Neuronal stem cell (in vitro differentiated cells): ENCODE data around the gene ADCY3.

ENCODE experiments used
- DNase-seq: peaks from one replicate; pipeline ENCODE4 v3.0.0-alpha.2; 2013; ENCODE audit warnings: low spot score
- H2AFZ ChIP-seq: one replicate; pipeline ENCODE4 v1.6.1; 2013; ENCODE audit warnings: mild to moderate bottlenecking, low read length, inconsistent platforms
- H2AK5ac ChIP-seq: 2 replicates; pipeline ENCODE4 v1.6.1; 2013; ENCODE audit warnings: low read depth, mild to moderate bottlenecking, inconsistent platforms, low read length, moderate library complexity, mixed read lengths
- H2BK120ac ChIP-seq: 2 replicates; pipeline ENCODE4 v1.6.1; 2013; ENCODE audit warnings: low read depth, mild to moderate bottlenecking, inconsistent platforms, low read length, moderate library complexity, mixed read lengths
- H2BK12ac ChIP-seq: one replicate; pipeline ENCODE4 v1.6.1; 2013; ENCODE audit warnings: low read length, inconsistent platforms
- H2BK15ac ChIP-seq: 2 replicates; pipeline ENCODE4 v1.6.1; 2013; ENCODE audit warnings: mild to moderate bottlenecking, low read length, inconsistent platforms, mixed read lengths
- H2BK5ac ChIP-seq: one replicate; pipeline ENCODE4 v1.6.1; 2013; ENCODE audit warnings: inconsistent platforms, mild to moderate bottlenecking, low read length, moderate library complexity
- H3K14ac ChIP-seq: one replicate; pipeline ENCODE4 v1.6.1; 2013; ENCODE audit warnings: low read length, inconsistent platforms
- H3K18ac ChIP-seq: 2 replicates; pipeline ENCODE4 v1.6.1; 2013; ENCODE audit warnings: low read length, inconsistent platforms
- H3K23ac ChIP-seq: 2 replicates; pipeline ENCODE4 v1.6.1; 2013; ENCODE audit warnings: low read depth, mild to moderate bottlenecking, mixed read lengths, low read length, inconsistent platforms; ENCODE audit not compliant: poor library complexity
- H3K27ac ChIP-seq: replicated peaks from 3 replicates; pipeline ENCODE4 v1.5.1; 2013; ENCODE audit warnings: low read length, inconsistent platforms
- H3K27me3 ChIP-seq, 3 experiments: 2 replicates each; pipeline ENCODE4 v1.6.1; 2013; ENCODE audit warnings: low read length in 3 of 3, mild to moderate bottlenecking in 2 of 3, inconsistent platforms in 1 of 3, low read depth in 1 of 3, mixed read lengths in 1 of 3, moderate library complexity in 1 of 3; ENCODE audit not compliant: control insufficient read depth in 3 of 3, insufficient read depth in 3 of 3
- H3K36me3 ChIP-seq, 2 donors: replicated peaks in 1 of 2; 2 replicates each; pipeline ENCODE4 v1.6.1; 2013; ENCODE audit warnings: low read length in 2 of 2; ENCODE audit not compliant: control insufficient read depth in 2 of 2, insufficient read depth in 2 of 2
- H3K4ac ChIP-seq: 2 replicates; pipeline ENCODE4 v1.6.1; 2013; ENCODE audit warnings: inconsistent platforms, mild to moderate bottlenecking, low read length, moderate library complexity
- H3K4me1 ChIP-seq, 2 donors: 1 replicate in 1 of 2; 2 replicates in 1 of 2; pipeline ENCODE4 v1.6.1; 2013; ENCODE audit warnings: low read length in 2 of 2, low read depth in 1 of 2; ENCODE audit not compliant: control insufficient read depth in 2 of 2, insufficient read depth in 1 of 2
- H3K4me2 ChIP-seq: one replicate; pipeline ENCODE4 v1.6.1; 2013; ENCODE audit warnings: mild to moderate bottlenecking, low read length, inconsistent platforms; ENCODE audit not compliant: insufficient read depth, poor library complexity, severe bottlenecking
- H3K4me3 ChIP-seq, 2 donors: 2 replicates each; pipeline ENCODE4 v1.5.1; 2013; ENCODE audit warnings: low read length in 2 of 2, mild to moderate bottlenecking in 2 of 2, inconsistent platforms in 1 of 2, moderate library complexity in 1 of 2
- H3K79me1 ChIP-seq: one replicate; pipeline ENCODE4 v1.6.1; 2013; ENCODE audit warnings: low read depth, mild to moderate bottlenecking, inconsistent platforms, low read length, moderate library complexity
- H3K9ac ChIP-seq: one replicate; pipeline ENCODE4 v1.6.1; 2013; ENCODE audit warnings: mild to moderate bottlenecking, low read depth, low read length, inconsistent platforms; ENCODE audit not compliant: poor library complexity
- H3K9me3 ChIP-seq, 2 donors: replicated peaks in 1 of 2; 2 replicates each; pipeline versions ENCODE3 to v1.6.1; 2013; ENCODE audit warnings: low read length in 2 of 2, mild to moderate bottlenecking in 2 of 2, inconsistent platforms in 1 of 2, low read depth in 1 of 2, mixed read lengths in 1 of 2, moderate library complexity in 1 of 2; ENCODE audit not compliant: control insufficient read depth in 2 of 2, insufficient read depth in 1 of 2
- H4K8ac ChIP-seq: one replicate; pipeline ENCODE4 v1.6.1; 2013; ENCODE audit warnings: low read depth, mild to moderate bottlenecking, inconsistent platforms, low read length, moderate library complexity
- H4K91ac ChIP-seq: one replicate; pipeline ENCODE4 v1.6.1; 2013; ENCODE audit warnings: low read length, low read depth, mild to moderate bottlenecking, inconsistent platforms; ENCODE audit not compliant: poor library complexity
- whole genome bisulfite sequencing, 2 donors: extraction: QIAGEN DNeasy Blood & Tissue Kit; methylation state at CpG; one replicate each; pipeline ENCODE4 v1.1.7; 2013; ENCODE audit warnings: missing lambda C conversion rate in 2 of 2, mixed read lengths in 1 of 2; ENCODE audit not compliant: insufficient read length in 2 of 2, insufficient replicate concordance in 1 of 2; ENCODE audit errors: extremely low coverage in 2 of 2; 5-methylcytosine and 5-hydroxymethylcytosine counted together

The ADCY3 gene

DNA sequence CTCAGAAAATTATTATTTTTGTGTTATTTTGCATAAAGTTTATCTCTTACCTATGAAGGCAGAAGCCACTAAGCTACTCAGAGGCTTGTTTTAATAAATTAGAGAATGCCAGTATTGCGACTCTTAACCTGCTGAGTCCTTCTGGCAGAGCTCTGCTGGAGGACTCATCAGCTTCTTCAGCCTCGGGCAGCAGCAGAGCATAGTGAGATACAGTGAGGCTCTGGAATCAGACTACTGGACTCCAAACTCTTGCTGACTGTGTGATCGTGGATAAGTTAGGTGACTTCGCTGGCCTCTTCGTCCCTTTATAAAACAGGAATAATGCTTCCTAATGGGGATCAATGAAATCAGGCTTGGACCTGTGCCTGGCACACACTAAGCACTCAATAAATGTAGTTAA is 128.6 kb downstream of the ADCY3 start:
- Histone ChIP-seq H2BK5ac (no peak overlapping the region), H3K4ac (no peak overlapping the region), H3K27me3 (no peaks in the 10 kb centered on the region), H3K9ac (no peak overlapping the region), H3K27ac (no peak overlapping the region), H2BK12ac (no peak overlapping the region), H2BK15ac (no peak overlapping the region), H3K4me3 (no peak overlapping the region), H2AK5ac (no peak overlapping the region), H3K14ac (no peak overlapping the region), H3K9me3 (peaks cover 0 to 5% of the 10 kb centered on the region in 2 donors), H4K91ac (no peak overlapping the region), H3K4me2 (no peak overlapping the region), H4K8ac (no peak overlapping the region), H2BK120ac (no peak overlapping the region), H3K4me1 (peaks cover 3 to 6% of the 10 kb centered on the region in 2 donors), H3K18ac (no peak overlapping the region), H3K36me3 (peaks cover 4 to 29% of the 10 kb centered on the region in 2 donors), H2AFZ (peak overlapping the region; percentile 4), H3K79me1 (no peaks in the 10 kb centered on the region), H3K23ac (no peak overlapping the region)
- WGBS, 2 donors = no CpG with 5 or more reads among the region's 5 CpGs
- no peak for DNase-seq

- H3K4me1 ChIP-seq = peaks cover 0 to 1% of the 10 kb centered on the region in 2 donors
- H3K9me3 ChIP-seq = no peaks in the 10 kb centered on the region
- peaks cover 0 to 6% of the 10 kb centered on the region in 2 donors for H3K36me3 ChIP-seq
- no peak overlapping the region for H3K18ac ChIP-seq
- H3K9ac ChIP-seq = no peak overlapping the region
- H3K23ac ChIP-seq = no peak overlapping the region
- H2BK5ac ChIP-seq = no peak overlapping the region
- no peak overlapping the region for H2BK15ac ChIP-seq
- H2AK5ac ChIP-seq = no peak overlapping the region
- H3K27me3 ChIP-seq = no peaks in the 10 kb centered on the region
- H3K4me3 ChIP-seq = no peak overlapping the region
- H4K8ac ChIP-seq = no peak overlapping the region
- H4K91ac ChIP-seq = no peak overlapping the region
- DNase-seq = no peak
- H2AFZ ChIP-seq = no peak overlapping the region
- no peak overlapping the region for H2BK12ac ChIP-seq
- H2BK120ac ChIP-seq = no peak overlapping the region
- H3K27ac ChIP-seq = no peak overlapping the region
- no peak overlapping the region for H3K14ac ChIP-seq
- no peaks in the 10 kb centered on the region for H3K79me1 ChIP-seq
- no peak overlapping the region for H3K4me2 ChIP-seq
- no peak overlapping the region for H3K4ac ChIP-seq
- no CpG with 5 or more reads among the region's 3 CpGs for WGBS, 2 donors
Observed at GRCh38 chr2:24788816-24789215, 131.2 kb downstream of the ADCY3 start.

GRCh38 chr2:24787532-24787931 is 132.5 kb downstream of the ADCY3 start:
- no peak overlapping the region for H3K4me3 ChIP-seq
- H3K4ac ChIP-seq = no peak overlapping the region
- no peak overlapping the region for H2AFZ ChIP-seq
- H2BK120ac ChIP-seq = no peak overlapping the region
- H2BK5ac ChIP-seq = no peak overlapping the region
- H3K14ac ChIP-seq = no peak overlapping the region
- H3K18ac ChIP-seq = no peak overlapping the region
- H3K27ac ChIP-seq = no peak overlapping the region
- H3K9me3 ChIP-seq = no peaks in the 10 kb centered on the region
- no peaks in the 10 kb centered on the region for H3K27me3 ChIP-seq
- no peak overlapping the region for H2BK12ac ChIP-seq
- H2BK15ac ChIP-seq = no peak overlapping the region
- H3K23ac ChIP-seq = no peak overlapping the region
- no peak overlapping the region for H2AK5ac ChIP-seq
- peaks cover 0 to 1% of the 10 kb centered on the region in 2 donors for H3K4me1 ChIP-seq
- DNase-seq = no peak
- no peak overlapping the region for H3K9ac ChIP-seq
- no peak overlapping the region for H4K91ac ChIP-seq
- 100% methylated on average over 1 of the region's 2 CpGs; no CpG with 5 or more reads in 1 of the 2 donors for WGBS, 2 donors
- H3K79me1 ChIP-seq = no peaks in the 10 kb centered on the region
- no peak overlapping the region for H3K4me2 ChIP-seq
- no peak overlapping the region for H4K8ac ChIP-seq
- H3K36me3 ChIP-seq = peaks cover 0 to 6% of the 10 kb centered on the region in 2 donors

DNA sequence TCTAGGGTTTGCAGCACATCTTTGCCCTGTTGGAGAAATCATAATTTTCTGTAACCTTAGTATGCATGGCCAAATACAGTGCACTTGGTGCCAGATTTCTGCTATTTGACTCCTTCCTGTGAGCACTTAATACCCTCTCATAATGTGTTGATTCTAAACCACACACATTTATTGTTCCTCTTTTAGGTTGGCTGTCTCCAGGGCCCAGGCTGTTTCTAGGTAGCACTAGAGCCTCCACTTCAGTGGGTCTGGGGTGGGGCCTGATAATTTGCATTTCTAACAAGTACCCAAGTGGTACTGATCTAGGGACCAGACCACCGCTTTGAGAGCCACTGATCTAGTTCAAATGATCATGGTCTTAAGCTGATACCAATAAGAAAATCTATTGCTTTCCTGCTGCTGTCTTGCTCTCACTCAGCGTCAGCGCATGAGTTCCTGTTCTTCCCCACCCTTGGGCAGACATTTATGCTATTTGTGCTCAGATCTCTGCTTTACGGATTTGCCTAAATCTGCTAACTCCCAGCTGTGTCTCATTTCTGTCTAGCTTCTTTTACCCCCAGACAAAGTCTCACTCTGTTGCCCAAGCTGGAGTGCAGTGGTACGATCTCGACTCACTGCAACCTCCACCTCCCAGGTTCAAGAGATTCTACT is 134.2 kb downstream of the ADCY3 start:
- WGBS, 2 donors = no CpG with 5 or more reads among the region's 6 CpGs
- Histone ChIP-seq H3K79me1 (no peaks in the 10 kb centered on the region), H3K9me3 (no peaks in the 10 kb centered on the region), H2BK120ac (no peak overlapping the region), H2BK12ac (no peak overlapping the region), H4K91ac (no peak overlapping the region), H3K27ac (no peak overlapping the region), H3K4me1 (peaks cover 0 to 1% of the 10 kb centered on the region in 2 donors), H3K4me2 (no peak overlapping the region), H3K23ac (no peak overlapping the region), H3K18ac (no peak overlapping the region), H3K4me3 (no peak overlapping the region), H2AFZ (no peak overlapping the region), H4K8ac (no peak overlapping the region), H2BK5ac (no peak overlapping the region), H3K4ac (no peak overlapping the region), H3K14ac (no peak overlapping the region), H2AK5ac (no peak overlapping the region), H3K9ac (no peak overlapping the region), H2BK15ac (no peak overlapping the region), H3K27me3 (no peaks in the 10 kb centered on the region), H3K36me3 (peaks cover 0 to 6% of the 10 kb centered on the region in 2 donors)
- DNase-seq = no peak
